H1 (cell line): ENCODE data around the gene IQCM. TPM values are rescaled to one million over a fixed set of nuclear protein-coding genes. Genes with fewer than 3 reads are reported as not detected.

Source experiments
- SAP30 ChIP-seq: fragments of 300-600 bp; sonication (generic); IDR thresholded peaks from 2 replicates; pipeline ENCODE4 v1.7.1; 2012; ENCODE audit warnings: low read length, moderate library complexity, mild to moderate bottlenecking, inconsistent platforms; ENCODE audit not compliant: insufficient read depth, insufficient replicate concordance
- polyA plus RNA-seq, 7 experiments: library from polyadenylated mRNA; depleted of rRNA in 3 of 7; stranded (reverse) in 5 of 7; unstranded in 2 of 7; fragments of >200 nt in 5 of 7; fragments of 200-250 nt in 2 of 7; gene quantifications; 1 replicate in 5 of 7; 2 replicates in 1 of 7; 4 replicates in 1 of 7; pipeline versions ENCODE4 v1.2.1 to v1.2.3, GENCODE V29; 2011 to 2013; ENCODE audit warnings: missing spikeins in 2 of 7, mixed read lengths in 2 of 7
- total RNA-seq: library from RNA; stranded (reverse); fragmentation: NEBNext Ultra II Directional; extraction: Animal tissue kit (Norgen Biotek cat#: 25700); gene quantifications from 2 replicates; pipeline ENCODE4 v1.2.1, GENCODE V29; 2021

Gene IQCM
- total and polyA plus RNA-seq, 2 of the 8 experiments (the other 6 are each of a cell fraction or from before 2014, with no cell fraction given), result not detected

DNA sequence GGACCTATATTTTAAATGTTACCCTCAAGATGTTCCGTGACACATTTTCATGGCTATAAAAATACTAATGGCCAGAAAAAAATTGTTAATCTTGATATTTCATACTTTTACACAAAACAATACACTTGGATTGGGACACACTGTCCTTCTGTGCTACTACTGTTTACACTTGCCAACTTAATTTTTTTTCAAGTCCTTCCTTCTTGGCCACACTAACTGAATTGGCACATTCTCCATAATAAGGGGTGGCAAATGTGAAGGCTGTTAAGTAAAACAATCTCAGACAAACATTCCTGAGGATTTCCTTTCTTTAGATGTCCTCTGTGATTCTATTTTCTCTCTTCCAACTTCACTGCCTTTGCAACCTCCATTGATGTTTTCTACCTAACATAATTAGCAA, 225.8 kb downstream of the IQCM start (continued):
- TF ChIP-seq SAP30, result no peak
